HG03520 (cell line): ENCODE results near the gene CD2.

ENCODE experiments used
- ATAC-seq: cut with Tn5 transposase; IDR thresholded peaks from one replicate; pipeline ENCODE4 v1.9.1; 2021; ENCODE audit warnings: mild to moderate bottlenecking, moderate library complexity; ENCODE audit not compliant: unreplicated experiment

CD2 gene

GRCh38 chr1:116775116-116775752 lies 21.0 kb downstream of the CD2 start:
- no peak for ATAC-seq

DNA sequence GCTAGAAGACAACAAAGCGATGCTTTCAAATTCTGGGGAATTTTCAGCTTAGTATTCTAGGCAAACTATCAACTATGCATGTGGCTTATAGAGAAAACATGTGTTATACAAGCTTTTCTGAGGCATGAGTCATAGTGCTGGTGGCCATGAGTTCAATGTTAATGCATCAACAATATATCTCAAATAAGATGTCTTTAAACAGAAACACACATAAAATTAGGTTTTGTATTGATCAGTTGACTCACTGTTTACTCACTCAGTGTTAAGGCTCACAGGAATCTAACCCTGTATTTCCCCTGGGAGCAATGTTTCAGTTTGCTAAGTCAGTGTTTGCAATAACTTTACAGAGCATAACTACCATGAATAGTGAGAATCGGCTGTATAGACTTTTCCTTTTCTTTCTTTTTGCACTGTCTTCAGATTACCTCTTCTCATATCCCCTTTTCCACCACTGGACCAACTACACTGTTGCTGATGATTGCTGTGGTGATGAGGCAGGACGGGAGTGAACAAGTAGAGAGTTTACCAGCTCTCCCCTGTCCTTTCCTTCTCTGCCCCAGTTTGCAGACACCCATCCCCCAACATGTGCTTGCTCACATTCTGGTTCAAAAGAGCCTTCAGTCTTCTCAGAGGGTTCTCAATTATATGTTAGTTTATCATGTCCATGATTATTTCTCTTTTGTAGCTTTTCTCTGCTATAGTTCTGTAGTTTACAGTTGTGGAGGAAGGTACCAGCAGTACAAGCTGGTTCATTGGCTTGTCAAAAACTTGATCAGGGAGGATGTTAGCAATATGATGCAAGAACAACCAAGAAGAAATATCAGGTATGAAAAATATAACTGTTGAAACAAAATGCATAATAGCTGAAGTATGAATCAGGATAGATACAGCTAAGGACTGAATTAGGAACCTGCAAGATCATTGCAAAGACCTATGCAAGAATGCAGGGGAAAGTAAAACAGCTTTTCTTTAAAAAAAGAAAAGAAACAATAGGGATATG lies 23.9 kb downstream of the CD2 start:
- ATAC-seq = peak; percentile 48

- no peak for ATAC-seq
These were observed 26.8 kb downstream of the CD2 start for GRCh38 chr1:116781034-116781433.

- ATAC-seq = no peak
These were observed 30.8 kb downstream of the CD2 start for GRCh38 chr1:116785006-116785405.

- ATAC-seq = no peak
These were observed 31.8 kb downstream of the CD2 start for GRCh38 chr1:116786049-116786448.

GRCh38 chr1:116791727-116792126 lies 37.5 kb downstream of the CD2 start:
- no peak for ATAC-seq

GRCh38 chr1:116793357-116793935 lies 39.2 kb downstream of the CD2 start:
- ATAC-seq = no peak

DNA sequence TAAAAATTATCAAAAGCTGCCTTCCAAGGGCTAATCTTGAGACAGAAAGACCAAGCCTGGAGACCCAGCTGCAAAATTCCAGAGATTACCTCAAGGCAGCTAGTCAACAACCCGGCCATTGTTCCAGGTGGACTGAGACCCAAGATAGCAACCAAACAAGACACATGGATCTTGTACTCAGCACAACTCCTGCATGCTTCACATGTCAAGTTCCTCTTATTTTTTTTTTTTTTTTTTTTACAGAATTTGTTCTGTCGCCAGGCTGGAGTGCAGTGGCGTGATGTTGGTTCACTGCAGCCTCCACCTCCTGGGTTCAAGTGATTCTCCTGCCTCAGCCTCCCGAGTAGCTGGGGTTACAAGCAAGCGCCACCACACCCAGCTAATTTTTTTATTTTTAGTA lies 40.1 kb downstream of the CD2 start:
- no peak for ATAC-seq

GRCh38 chr1:116794804-116795481 lies 40.7 kb downstream of the CD2 start:
- ATAC-seq = peak; percentile 88

- no peak for ATAC-seq
These were observed 41.2 kb downstream of the CD2 start for GRCh38 chr1:116795482-116795829.

GRCh38 chr1:116804736-116805135 lies 50.5 kb downstream of the CD2 start:
- no peak for ATAC-seq

DNA sequence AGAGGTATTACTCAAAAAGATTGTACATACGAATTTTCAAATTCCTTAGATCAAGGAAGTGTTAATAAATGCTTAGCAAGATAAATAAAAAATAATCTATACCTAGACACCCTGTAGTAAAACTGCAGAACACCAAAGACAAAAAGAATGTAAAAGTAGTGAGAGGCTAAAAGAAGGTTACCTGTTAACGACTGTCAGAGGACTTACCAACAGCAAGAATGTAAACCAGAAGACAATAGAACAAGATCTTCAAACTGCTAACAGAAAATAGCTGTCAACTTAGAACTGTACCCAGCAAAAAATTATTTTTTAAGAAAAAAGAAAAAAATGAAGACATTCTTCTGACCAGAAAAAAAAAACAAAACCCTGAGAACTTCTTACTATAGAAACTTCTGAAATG lies 51.2 kb downstream of the CD2 start:
- ATAC-seq = no peak

GRCh38 chr1:116806245-116806644 lies 52.0 kb downstream of the CD2 start:
- ATAC-seq = no peak

DNA sequence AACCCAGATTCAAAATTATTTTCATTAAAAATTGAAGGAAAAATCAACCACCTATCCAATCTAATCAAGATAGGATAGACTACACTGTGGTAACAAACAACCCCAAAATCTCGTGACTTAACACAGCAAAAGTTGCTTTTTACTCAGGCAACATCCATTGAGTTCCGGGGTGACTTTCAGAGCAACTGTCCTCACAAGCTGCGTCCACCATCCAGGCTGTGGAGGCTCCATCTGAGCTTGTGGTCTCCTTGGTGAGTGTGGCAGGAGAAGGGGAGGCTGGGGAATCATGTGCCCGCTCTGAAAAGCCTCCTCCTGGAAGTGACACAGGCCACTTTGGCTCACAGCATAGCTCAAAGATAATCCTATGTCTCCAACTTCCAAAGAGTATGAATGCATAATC lies 52.4 kb downstream of the CD2 start:
- no peak for ATAC-seq

DNA sequence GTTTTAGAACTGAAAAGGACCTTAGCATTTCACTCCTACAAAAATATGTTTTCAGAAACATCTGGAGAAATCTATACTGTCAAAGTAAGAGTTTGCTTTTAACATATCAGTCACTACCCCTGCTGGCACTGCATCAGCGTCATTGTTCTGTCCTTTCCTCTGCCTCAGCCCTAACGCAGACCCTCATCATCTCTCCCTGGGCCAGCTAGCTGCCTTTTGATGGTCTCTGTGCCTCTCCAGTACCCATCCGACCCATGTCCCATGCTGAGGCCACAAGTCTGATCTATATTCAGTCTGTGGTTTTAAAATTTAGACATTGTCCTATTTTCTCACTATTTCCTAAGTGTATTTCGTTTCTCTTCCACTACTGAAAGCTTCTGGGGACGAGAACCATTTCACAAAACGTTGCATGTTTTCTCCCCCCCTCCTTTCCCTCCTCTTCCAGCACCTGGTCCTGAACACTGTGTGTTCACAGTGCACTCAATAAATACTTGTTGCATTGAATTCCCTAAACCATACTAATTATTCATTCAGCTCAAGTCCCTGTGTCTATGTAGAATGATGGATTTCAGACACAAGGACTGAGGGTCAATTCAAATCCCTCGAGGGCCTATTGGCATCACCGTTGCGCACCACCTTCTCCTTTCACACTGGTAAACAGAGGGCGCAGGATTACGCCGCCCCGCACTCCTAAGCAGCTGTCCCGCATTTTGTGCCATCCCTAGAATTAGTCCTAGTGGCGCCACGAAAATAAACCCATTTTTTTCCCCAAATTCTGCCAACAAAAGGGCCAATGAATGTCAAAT lies 53.4 kb downstream of the CD2 start:
- no peak for ATAC-seq

DNA sequence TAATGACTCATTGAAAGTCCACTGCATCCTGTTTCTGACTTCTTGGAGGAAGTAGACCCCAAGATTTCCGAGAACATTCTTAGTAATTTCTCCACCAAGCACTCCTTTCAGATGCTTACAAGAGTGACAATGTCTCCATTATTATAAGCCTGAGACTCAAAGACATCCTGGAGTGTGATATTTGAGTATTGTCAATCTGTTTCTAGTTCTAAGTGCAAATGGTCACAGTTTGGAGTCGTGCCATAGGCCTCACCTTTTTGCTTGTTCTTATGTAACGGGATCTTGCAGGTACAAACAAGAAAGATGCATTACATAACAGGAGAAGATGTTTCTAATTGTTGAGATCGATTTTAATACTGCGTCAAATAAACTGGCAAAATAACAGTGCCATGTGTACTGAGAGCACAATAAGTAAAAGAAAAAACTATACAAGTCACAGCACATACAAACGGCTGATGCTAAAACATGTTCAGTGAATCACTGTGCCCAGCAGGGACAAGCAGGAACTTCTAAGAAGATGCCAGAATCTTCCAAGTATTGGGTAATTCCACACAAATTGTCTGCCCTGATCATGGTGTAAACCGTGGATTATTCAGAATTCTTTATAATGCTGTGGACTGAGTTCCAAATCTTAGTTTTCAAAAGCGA lies 54.1 kb downstream of the CD2 start:
- no peak for ATAC-seq

GRCh38 chr1:116808848-116809508 lies 54.7 kb downstream of the CD2 start:
- no peak for ATAC-seq

DNA sequence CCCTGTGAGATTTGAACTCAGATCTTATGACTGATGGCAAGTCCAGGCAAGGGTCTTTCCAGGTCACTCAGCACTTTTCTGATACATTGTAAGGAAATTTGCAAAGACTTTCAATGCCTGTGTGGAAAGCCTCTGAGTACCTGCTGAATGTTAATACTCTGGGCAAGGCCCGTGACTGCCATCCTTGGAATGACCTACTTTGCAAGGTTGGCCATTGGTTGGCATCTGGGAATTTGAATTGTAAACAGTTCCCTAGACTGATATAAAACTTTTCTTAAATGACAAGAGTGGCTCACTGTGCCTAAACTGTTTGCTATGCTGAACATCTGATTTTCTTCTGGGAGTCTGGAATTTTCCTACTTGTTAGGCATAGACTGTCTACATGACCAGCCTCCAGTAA lies 57.1 kb downstream of the CD2 start:
- no peak for ATAC-seq

DNA sequence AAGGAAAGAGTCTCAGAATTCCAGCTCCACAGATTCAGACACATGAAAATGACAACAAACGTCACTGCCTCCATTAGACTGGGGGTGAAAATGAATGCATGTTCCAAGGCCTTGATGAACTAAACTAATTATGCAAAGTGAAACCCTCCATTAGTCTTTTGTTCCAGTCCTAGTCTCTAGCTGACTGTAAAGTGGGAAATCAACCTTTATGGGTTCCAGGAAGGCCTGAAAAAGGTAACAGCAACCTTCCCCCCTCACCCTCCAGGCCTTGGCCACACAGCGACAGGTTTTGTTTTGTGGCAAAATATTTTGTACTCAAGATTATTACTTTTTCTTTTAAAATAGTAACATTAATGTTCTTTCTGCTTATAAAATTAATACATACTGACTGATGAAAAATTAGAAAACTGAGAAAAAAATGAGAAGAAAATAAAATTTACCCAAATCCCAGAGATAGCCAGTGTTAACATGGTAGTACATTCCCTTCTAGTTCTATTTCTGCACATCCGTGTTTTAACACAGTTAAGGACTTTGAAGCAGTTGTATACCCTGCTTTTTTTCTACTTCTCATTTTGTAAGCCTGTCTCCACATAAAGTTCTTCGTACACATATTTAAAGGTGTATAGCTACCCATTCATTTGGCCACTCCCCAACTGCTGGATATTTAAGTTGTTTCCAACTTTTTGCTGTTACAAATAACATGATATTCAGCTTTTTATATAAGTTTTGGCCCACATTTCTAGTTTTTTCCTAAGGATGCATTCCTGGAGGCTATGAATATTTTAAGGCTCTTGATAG lies 60.9 kb downstream of the CD2 start:
- no peak for ATAC-seq
